ENCODE data around the gene CDK5R2.

The CDK5R2 gene

DNA sequence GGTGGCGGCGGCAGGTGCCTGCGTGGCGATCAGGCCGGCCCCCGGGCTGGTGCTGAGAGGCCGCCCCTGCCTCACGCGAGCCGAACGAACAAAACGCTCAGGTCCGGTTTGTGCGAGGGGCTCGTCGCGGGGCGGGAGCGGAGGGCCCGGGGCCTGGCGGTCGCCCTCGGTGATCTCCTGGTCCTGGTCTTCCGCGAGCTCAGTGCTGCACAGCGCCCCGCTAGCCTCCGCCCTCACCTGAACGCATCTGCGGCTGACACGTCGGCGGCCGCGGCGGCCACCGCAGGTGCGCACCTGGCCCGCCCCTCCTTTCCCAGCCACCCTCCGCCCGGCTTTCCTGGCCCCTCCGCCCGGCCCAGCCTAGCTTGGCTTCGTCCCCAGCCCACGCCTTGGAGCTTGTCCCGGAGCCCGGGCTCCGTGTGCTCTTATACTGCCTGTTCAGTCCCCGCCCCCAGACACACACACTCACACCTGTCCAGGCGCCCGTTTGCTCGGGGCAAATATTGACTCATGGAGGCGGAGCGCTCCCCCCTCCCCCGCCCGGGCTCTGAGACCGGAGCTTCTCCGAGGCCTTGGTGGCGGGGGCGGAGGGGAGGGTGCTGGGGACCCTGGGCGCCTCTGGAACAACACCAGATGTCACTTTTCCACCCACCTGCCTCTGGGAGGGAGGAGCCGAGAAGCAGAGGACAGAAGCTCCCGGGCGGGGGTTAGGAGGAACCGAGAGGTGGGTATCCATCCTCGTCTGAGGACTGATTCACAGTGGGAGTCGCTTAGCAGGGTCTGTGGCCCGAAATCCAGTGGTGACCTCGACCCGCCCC lies 42.3 kb downstream of the CDK5R2 start:
- peak in 1 of 2 donors; percentile 50 for DNase-seq (ENCODE audit: low read depth in 2 of 2, low spot score in 1 of 2)

DNA sequence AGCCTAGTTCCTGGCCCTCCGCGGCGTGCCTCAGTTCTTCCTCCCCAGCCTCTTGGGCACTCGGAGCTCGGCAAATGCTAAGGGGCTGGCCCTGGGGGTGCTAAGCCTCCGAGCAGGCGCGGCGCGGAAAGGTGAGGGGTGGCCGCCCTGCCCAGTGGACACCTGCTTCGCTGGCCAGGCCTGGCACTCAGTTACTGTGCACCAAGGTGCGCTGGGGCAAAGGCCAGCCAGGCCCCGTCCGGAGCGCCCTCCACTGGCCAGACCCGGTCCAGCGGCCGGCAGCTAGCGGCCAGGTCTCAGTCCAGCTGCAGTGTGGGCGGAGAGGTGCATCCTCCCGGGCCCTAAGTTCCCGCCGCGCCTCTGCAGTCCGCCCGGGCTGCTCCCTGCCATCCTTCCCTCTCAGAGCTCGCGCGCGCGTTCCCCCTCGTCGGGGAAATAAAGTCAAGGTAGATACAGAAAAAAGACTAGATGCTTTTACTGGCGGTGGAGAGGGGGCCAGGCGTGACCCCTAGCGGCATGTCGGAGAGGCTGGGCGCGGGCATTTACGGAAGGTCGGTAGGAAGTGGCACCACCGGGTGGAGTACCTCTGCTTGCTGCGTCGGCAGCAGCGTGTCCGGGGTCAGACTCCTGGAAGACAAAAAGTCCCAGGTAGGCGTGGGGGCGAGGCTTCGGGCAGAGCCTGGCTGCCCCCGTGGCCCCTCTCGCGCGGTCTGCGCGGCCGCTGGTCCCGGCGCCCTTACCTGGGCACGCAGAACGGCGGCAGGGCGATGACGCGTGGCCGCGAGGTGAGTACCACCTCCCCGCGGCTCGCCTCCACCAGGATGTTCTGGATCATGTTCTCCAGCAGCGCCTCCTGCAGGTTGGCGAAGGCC lies 43.2 kb downstream of the CDK5R2 start:
- DNase-seq (ENCODE audit: low read depth in 2 of 2, low spot score in 1 of 2): no peak

- DNase-seq (ENCODE audit: low read depth in 2 of 2, low spot score in 1 of 2): no peak
Observed at GRCh38 chr2:219003267-219003634, 43.8 kb downstream of the CDK5R2 start.

DNA sequence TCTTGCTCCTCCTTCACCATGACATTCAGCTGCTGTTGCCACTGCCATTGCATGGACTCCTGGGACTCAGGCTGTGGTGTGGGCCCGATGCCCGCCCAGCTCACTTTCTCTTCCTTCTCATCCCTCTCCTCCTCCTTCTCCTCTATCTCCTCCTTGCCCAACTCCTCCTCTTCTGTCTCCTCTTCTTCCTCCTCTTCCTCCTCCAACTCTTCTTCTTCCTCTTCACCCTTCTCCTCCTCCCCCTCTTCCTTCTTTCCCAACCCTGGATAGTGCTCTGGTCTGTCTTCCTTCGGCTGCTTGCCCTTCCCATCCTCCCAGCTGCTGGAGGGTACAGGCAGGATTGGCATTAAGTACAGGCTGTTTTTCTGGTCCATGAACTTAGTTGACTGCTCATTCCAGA lies 44.5 kb downstream of the CDK5R2 start:
- DNase-seq (ENCODE audit: low read depth in 2 of 2, low spot score in 1 of 2): no peak

DNA sequence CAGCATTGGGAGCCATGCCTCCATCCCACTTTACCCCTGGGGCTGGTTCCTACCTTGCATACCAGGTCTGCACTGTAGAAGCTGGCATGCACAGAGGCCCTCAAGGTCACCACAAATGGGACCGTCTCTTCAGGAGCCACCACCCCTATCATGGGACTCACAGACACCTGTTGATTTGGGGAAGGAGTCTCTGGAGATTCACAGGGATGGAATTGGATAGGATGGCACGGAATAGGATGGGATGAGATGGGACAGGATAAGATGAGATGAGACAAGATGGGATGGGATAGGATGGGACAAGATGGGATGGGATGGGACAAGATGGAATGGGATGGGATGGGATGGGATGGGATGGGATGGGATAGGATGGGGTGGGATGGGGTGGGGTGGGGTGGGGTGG lies 49.8 kb downstream of the CDK5R2 start:
- no peak for DNase-seq (ENCODE audit: low read depth in 2 of 2, low spot score in 1 of 2)

- no peak for DNase-seq (ENCODE audit: low read depth in 2 of 2, low spot score in 1 of 2)
Observed at GRCh38 chr2:219010162-219010756, 50.8 kb downstream of the CDK5R2 start.

- no peak for DNase-seq (ENCODE audit: low read depth in 2 of 2, low spot score in 1 of 2)
Observed at GRCh38 chr2:219010873-219011272, 51.4 kb downstream of the CDK5R2 start.
